ENCODE data around the gene NHERF1. TPM values are rescaled to one million over a fixed set of nuclear protein-coding genes. Genes with fewer than 3 reads are reported as not detected.

Gene NHERF1
- total RNA-seq, 1 donor: 62.9 TPM

GRCh38 chr17:74728033-74728701 is 20.3 kb upstream of the NHERF1 start:
- Histone ChIP-seq H3K27me3 (ENCODE audit: insufficient read depth, low read length) (no peaks in the 10 kb centered on the region), H3K4me3 (ENCODE audit: low read length) (no peak overlapping the region), H3K9me3 (ENCODE audit: low read depth, low read length) (no peaks in the 10 kb centered on the region), H3K4me1 (ENCODE audit: insufficient read depth, low read length) (peaks cover 22% of the 10 kb centered on the region)

GRCh38 chr17:74728702-74729075 is 19.7 kb upstream of the NHERF1 start:
- Histone ChIP-seq H3K4me1 (ENCODE audit: insufficient read depth, low read length) (peaks cover 22% of the 10 kb centered on the region), H3K27me3 (ENCODE audit: insufficient read depth, low read length) (no peaks in the 10 kb centered on the region), H3K4me3 (ENCODE audit: low read length) (no peak overlapping the region), H3K9me3 (ENCODE audit: low read depth, low read length) (no peaks in the 10 kb centered on the region)

DNA sequence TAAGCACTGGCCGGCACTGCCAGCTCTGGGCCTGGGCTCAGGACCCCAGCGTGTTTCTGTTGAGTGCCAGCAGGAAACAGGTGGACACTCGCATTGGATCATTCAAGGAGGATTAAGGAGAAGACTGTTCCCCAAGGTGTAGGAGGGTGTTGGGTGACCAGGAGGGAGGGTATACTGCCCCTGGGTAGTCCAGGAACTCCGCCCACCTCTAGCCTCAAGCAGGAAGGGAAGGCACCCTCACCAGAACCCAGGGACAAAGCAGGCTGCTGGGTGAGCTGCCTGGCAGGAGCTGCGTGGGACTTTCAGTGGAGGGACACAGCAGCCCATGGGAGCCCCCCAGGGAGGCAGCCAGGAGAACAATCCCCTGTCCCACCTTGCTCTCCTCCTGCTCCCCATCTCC is 19.1 kb upstream of the NHERF1 start:
- Histone ChIP-seq H3K4me3 (ENCODE audit: low read length) (no peak overlapping the region), H3K27me3 (ENCODE audit: insufficient read depth, low read length) (no peaks in the 10 kb centered on the region), H3K4me1 (ENCODE audit: insufficient read depth, low read length) (peaks cover 22% of the 10 kb centered on the region), H3K9me3 (ENCODE audit: low read depth, low read length) (no peaks in the 10 kb centered on the region)

GRCh38 chr17:74729866-74730265 is 18.6 kb upstream of the NHERF1 start:
- Histone ChIP-seq H3K4me1 (ENCODE audit: insufficient read depth, low read length) (peaks cover 22% of the 10 kb centered on the region), H3K9me3 (ENCODE audit: low read depth, low read length) (no peaks in the 10 kb centered on the region), H3K27me3 (ENCODE audit: insufficient read depth, low read length) (no peaks in the 10 kb centered on the region), H3K4me3 (ENCODE audit: low read length) (no peak overlapping the region)

- no peak overlapping the region for H3K4me3 ChIP-seq (ENCODE audit: low read length)
- no peaks in the 10 kb centered on the region for H3K9me3 ChIP-seq (ENCODE audit: low read depth, low read length)
- H3K4me1 ChIP-seq (ENCODE audit: insufficient read depth, low read length): peaks cover 27% of the 10 kb centered on the region
- no peaks in the 10 kb centered on the region for H3K27me3 ChIP-seq (ENCODE audit: insufficient read depth, low read length)
These were observed 17.7 kb upstream of the NHERF1 start for GRCh38 chr17:74730491-74731346.

GRCh38 chr17:74731347-74731605 is 17.2 kb upstream of the NHERF1 start:
- Histone ChIP-seq H3K4me3 (ENCODE audit: low read length) (no peak overlapping the region), H3K9me3 (ENCODE audit: low read depth, low read length) (no peaks in the 10 kb centered on the region), H3K4me1 (ENCODE audit: insufficient read depth, low read length) (peaks cover 33% of the 10 kb centered on the region), H3K27me3 (ENCODE audit: insufficient read depth, low read length) (no peaks in the 10 kb centered on the region)

DNA sequence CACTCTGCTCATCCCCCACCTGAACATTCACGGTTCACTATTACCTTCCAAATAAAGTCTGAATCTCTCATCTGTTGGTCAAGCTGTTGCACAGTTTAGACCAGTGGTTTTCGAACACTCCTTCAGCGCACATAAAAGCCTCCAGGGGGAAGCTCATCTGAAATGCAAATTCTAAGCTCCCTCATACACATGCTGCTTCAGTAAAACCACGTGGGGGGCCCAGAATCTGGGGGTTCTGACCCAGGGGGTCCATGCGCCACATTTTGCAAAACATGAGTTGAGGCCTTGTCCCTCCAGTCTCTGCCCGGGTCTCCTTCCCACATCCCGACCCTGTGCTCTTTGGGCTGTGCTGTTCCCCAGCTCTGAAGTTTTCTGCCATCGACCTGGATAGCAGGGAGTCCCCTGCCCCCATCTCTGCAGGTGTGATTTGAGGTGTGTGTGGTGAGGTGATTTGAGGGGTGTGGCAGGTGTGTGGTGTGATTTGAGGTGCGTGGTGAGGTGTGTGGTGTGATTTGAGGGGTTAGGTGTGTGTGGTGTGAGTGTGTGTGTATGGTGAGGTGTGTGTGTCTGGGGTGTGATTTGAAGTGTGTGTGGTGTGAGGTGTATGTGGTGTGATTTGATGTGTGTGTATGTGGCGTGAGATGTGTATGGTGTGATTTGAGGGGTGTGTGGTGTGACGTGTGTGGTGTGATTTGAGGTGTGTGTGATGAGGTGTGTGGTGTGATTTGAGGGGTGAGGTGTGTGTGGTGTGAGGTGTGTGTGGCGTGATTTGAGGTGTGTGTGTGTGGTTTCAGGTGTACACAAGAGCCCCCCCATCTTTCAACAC is 16.2 kb upstream of the NHERF1 start:
- Histone ChIP-seq H3K27me3 (ENCODE audit: insufficient read depth, low read length) (no peaks in the 10 kb centered on the region), H3K4me1 (ENCODE audit: insufficient read depth, low read length) (peaks cover 36% of the 10 kb centered on the region), H3K9me3 (ENCODE audit: low read depth, low read length) (no peaks in the 10 kb centered on the region), H3K4me3 (ENCODE audit: low read length) (no peak overlapping the region)

DNA sequence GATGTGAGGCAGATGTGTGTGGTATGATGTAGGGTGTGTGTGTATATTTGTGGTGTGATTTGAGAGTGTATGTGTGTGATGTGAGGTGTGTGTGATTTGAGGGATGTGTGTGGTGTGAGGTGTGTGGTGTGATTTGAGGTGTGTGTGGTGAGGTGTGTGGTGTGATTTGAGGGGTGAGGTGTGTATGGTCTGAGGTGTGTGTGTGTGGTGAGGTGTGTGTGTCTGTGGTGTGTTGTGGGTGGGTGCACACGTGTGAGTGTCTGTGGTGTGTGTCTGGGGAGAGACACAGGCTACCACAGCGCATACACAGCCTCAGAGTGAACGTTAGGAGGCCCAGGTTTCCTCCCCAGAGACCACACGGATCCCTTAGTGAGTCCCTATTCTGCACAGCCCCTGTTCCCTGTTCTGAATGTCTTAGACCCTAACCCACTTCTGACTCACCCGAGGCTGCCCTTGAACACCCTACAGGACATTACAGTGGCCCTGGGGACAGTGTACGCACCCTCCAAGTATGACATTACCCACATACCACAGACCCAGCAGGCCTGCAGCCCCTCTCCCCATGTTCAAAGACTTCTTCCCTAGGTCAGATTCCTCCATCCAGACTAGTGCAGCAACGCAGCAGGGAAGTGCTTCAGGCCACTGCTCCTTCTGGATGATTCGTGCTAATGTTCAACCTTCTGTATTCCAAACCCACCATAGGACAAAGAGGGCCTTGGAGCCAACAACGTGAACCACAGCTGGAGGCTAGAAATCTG is 14.9 kb upstream of the NHERF1 start:
- H3K4me1 ChIP-seq (ENCODE audit: insufficient read depth, low read length): peaks cover 46% of the 10 kb centered on the region
- H3K9me3 ChIP-seq (ENCODE audit: low read depth, low read length): no peaks in the 10 kb centered on the region
- no peaks in the 10 kb centered on the region for H3K27me3 ChIP-seq (ENCODE audit: insufficient read depth, low read length)
- H3K4me3 ChIP-seq (ENCODE audit: low read length): no peak overlapping the region

DNA sequence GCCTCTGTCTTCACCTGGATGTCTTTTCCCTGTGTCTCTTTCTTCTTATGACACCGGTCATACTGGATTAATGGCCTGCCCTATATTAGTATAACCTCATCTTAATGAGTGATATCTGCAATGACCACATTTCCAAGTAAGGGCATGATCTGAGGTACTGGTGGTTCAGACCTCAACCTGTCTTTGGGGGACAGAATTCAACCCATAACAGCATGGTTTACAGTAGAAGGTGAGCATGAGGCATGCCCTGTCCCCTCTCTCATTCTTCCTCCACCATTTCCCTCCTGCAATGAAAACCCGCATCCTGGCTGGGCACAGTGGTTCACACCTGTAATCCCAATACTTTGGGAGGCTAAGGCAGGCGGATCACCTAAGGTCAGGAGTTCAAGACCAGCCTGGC is 14.2 kb upstream of the NHERF1 start:
- Histone ChIP-seq H3K4me1 (ENCODE audit: insufficient read depth, low read length) (peaks cover 53% of the 10 kb centered on the region), H3K4me3 (ENCODE audit: low read length) (no peak overlapping the region), H3K9me3 (ENCODE audit: low read depth, low read length) (no peaks in the 10 kb centered on the region), H3K27me3 (ENCODE audit: insufficient read depth, low read length) (no peaks in the 10 kb centered on the region)

DNA sequence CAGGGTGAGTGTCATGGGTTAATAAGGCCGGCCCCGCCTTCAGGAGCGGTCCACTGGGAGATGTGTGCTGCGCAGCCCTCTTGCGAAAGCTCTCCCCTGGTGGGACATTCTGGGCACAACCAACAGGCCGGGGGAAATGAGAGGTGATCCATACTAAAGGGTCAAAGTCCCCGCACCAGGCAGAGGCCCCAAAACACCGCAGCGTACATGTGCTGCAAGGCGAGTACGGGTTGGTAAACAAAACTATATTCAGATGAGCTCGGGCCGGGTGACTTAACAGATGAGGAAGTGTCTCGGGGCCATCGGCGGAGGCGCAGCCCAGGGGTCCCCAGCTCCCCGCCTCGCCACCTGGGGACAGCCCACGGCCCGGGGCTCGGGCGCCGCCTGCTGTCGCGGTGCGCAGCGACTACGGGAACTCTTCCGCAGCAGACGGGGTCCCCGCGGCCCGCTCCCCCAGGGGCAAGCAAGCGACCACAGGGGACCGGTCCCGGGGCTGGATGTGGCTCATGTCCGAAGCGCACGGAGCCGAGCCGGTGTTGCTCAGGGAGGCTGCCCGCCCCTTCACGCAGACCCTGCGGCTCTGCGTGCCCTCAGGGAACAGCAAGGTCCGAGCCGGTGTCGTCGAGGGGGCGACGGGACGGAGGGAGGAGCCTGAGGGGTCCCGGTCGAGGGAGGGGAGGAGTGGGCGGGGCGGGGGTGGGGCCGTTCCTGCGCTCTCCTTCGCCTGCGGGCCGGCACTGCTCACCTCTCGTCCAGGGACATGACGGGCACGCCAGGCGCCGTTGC is 11.7 kb upstream of the NHERF1 start, which contains the start of gene RAB37:
Gene RAB37 (plus strand): TSS at position 744 of the 786 bp plus-strand sequence. CDS start 17 bp downstream, at position 761.
- Histone ChIP-seq H3K4me3 (ENCODE audit: low read length) (peak within 1 kb of the TSS; percentile 44), H3K9me3 (ENCODE audit: low read depth, low read length) (no peaks in the 10 kb centered on the region), H3K4me1 (ENCODE audit: insufficient read depth, low read length) (peaks cover 56% of the 10 kb centered on the region), H3K27me3 (ENCODE audit: insufficient read depth, low read length) (no peaks in the 10 kb centered on the region)

DNA sequence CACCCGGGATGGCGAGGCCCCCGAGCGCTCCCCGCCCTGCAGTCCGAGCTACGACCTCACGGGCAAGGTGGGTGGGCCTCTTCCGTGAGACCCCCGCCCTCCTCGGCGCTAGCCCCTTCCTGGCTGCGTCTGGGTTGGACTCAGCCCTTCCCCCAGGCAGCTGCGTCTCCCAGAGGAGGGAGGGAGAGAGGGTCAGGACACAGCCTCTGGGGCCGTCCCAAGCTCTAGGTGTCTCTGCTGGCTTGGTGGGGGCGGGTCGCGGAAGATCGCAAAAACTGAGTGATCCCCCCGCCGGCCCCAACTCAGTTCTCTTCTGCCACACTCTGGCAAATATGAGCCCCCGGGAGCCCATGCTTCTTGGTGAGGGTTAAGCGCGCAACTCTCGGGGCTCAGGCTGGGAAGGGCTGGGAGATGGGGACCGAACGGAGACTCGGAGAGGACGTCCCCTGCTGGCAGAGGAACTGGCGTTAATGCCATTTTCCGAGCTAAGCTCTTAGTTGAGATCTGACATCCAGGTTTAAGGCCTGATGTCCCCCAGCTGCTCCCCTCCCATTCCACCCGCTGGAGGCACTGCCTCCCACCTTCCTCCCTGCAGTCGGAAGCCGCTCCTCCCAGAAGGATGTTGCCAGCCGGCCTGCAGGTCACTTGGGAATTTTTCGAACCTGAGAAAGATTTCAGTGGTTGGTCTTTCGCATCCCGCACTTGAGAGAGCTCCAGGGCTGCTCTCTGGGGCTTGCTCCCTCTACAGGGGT is 11.0 kb upstream of the NHERF1 start:
- H3K4me1 ChIP-seq (ENCODE audit: insufficient read depth, low read length): peaks cover 64% of the 10 kb centered on the region
- H3K9me3 ChIP-seq (ENCODE audit: low read depth, low read length): no peaks in the 10 kb centered on the region
- peak overlapping the region; percentile 44 for H3K4me3 ChIP-seq (ENCODE audit: low read length)
- H3K27me3 ChIP-seq (ENCODE audit: insufficient read depth, low read length): no peaks in the 10 kb centered on the region

GRCh38 chr17:74738051-74738996 is 10.1 kb upstream of the NHERF1 start:
- Histone ChIP-seq H3K4me1 (ENCODE audit: insufficient read depth, low read length) (peaks cover 72% of the 10 kb centered on the region), H3K27me3 (ENCODE audit: insufficient read depth, low read length) (no peaks in the 10 kb centered on the region), H3K9me3 (ENCODE audit: low read depth, low read length) (no peaks in the 10 kb centered on the region), H3K4me3 (ENCODE audit: low read length) (peak overlapping the region; percentile 44)
